Measurements from ENCODE around the gene STPG3.
A peak's percentile ranks its signal among the peaks of the same experiment; 100 is the strongest.

The STPG3 gene

GRCh38 chr9:137281345-137282116 is 30.4 kb downstream of the STPG3 start:
- no peak for DNase-seq

- DNase-seq, result peak; percentile 49
Measured at GRCh38 chr9:137286975-137287383, 35.9 kb downstream of the STPG3 start.

GRCh38 chr9:137293094-137293481 is 42.0 kb downstream of the STPG3 start:
- DNase-seq, result no peak

- no peak for DNase-seq
Measured at GRCh38 chr9:137293482-137294090, 42.5 kb downstream of the STPG3 start.

GRCh38 chr9:137294091-137294680 is 43.1 kb downstream of the STPG3 start:
- DNase-seq, result peak; percentile 55

- DNase-seq, result no peak
Measured at GRCh38 chr9:137294681-137295237, 43.7 kb downstream of the STPG3 start.

- DNase-seq, result peak; percentile 73
Measured at GRCh38 chr9:137295238-137295811, 44.2 kb downstream of the STPG3 start.

GRCh38 chr9:137295849-137296669 is 45.0 kb downstream of the STPG3 start:
- DNase-seq, result no peak

GRCh38 chr9:137296670-137297664 is 45.9 kb downstream of the STPG3 start:
- DNase-seq, result no peak

- no peak for DNase-seq
Measured at GRCh38 chr9:137297966-137298365, 46.9 kb downstream of the STPG3 start.

GRCh38 chr9:137298401-137299202 is 47.5 kb downstream of the STPG3 start:
- no peak for DNase-seq

GRCh38 chr9:137299203-137299565 is 48.1 kb downstream of the STPG3 start:
- no peak for DNase-seq

GRCh38 chr9:137299938-137300337 is 48.9 kb downstream of the STPG3 start:
- no peak for DNase-seq

GRCh38 chr9:137300567-137301080 is 49.5 kb downstream of the STPG3 start:
- DNase-seq, result no peak

- peak; percentile 48 for DNase-seq
Measured at GRCh38 chr9:137301081-137301947, 50.2 kb downstream of the STPG3 start.

GRCh38 chr9:137302118-137302448 is 51.0 kb downstream of the STPG3 start, which contains the start of gene NRARP:
Gene NRARP (minus strand): TSS chr9:137302271. CDS start chr9:137301928, 343 bp downstream.
- peak; percentile 93 for DNase-seq

- no peak for DNase-seq
Measured at GRCh38 chr9:137302449-137303150, 51.5 kb downstream of the STPG3 start.
